ENCODE results near the gene ITGA11.

ITGA11 gene

DNA sequence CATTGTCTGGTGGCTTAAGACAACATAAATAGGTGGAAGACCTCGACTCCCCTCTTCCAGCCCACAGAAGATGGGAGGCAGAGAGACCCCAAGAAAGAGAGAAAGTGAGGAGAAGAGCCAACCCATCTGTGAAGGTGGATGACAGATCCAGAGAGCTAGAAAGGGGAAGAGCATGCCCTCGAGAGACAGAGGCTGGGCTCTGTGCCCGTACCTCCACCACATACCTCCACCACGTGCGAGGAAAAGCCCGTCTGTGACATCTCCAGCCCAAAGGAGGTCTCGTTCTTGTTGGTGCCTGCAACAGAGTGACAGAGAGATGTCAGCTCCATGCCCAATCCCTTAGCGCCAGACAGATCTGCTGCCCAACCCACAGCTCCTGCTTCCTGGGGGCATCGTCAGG lies 83.4 kb downstream of the ITGA11 start:
- no peak for DNase-seq

DNA sequence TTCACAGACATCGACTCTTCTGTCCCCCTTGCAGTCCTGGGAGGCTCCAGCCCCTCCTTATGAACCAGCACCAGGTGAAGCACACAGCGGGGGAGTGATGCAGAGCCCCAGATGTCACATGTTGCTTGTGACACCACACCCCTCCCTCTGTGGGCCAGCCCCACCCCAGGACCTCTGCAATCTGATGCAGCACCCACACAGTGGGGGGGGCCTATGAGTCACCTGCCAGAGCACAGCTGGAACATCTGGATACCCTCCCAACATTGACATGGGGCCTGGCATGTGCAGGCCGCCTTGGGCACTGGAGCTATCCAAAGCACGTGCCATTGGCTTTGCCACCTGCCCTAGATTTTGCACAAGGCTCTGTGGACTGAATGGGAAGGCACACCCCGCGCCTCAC lies 83.9 kb downstream of the ITGA11 start:
- no peak for DNase-seq

DNA sequence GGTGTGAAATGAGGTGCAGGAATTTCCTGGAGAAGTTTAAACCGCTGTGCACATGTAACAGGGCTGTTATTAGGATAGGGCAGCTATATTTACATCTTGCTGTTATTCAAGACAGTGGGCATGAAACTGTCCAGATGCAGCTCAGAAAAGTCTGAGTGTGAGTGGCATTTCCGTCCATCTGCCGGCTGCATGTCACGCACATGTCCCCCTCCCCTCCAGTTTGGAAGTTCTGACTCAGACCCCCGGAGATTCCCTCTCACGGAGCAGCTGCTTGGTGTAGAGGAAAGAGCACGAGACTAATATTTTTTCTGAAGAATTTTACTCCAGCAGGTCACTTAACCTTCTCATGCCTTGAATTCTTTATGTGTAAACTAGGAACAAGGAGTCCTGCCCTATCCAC lies 84.6 kb downstream of the ITGA11 start:
- no peak for DNase-seq

DNA sequence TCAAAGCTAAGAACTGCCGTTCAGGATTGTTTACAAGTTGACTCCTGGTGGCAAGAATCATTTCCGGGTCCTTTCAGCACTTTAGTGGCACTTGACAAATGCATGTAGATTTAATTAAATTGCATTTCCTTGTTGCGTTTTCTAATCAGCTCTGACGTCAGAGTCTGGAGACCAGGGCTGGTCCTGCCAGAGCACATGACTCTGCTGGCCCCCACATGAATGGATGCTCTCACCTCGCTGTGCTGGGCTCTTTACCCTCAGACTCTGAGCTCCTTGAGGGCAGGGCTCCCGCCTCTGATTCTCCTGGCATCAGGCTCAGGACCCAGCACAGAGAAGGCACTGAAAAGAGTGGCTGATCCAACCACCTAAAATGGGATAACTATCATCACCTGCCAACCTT lies 85.0 kb downstream of the ITGA11 start:
- no peak for DNase-seq

DNA sequence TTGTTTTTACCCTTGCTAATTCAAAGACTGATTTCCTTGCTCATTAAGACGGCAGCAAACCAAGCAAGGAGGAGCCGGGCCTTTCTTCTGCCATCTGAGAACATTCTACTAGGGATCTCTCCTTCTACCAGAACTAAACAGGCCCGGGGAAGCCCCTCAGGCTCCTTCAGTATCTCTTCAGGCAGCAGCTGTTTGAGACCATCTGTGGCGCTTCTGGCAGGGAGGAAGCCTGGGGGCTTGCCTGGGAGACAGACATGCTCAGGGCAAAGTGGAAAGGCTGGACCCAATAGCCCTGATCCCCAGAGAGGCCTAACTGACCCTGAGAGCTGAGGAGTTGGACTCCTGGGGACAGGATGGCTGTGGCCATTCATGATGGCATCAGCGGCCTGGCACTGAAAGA lies 86.5 kb downstream of the ITGA11 start:
- DNase-seq, result no peak

DNA sequence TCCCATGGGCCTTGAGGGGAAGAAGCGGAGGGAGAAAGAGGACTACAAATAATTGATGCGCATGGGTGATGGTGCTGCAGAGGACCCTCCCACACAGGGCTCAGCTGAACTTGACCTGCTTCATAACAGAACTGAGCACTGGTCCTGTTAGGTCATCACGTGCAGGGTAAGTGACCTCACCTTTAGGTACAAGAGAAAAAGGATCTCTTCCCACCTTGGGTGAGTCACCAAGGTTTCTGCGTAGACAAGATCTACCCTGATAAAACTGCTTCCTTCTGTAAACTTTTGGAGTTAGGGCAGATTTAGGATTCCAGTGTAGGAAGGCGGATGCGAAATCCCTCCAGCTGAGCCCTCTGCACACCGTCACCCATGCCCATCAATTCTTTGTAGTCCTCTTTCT lies 87.4 kb downstream of the ITGA11 start:
- no peak for DNase-seq

DNA sequence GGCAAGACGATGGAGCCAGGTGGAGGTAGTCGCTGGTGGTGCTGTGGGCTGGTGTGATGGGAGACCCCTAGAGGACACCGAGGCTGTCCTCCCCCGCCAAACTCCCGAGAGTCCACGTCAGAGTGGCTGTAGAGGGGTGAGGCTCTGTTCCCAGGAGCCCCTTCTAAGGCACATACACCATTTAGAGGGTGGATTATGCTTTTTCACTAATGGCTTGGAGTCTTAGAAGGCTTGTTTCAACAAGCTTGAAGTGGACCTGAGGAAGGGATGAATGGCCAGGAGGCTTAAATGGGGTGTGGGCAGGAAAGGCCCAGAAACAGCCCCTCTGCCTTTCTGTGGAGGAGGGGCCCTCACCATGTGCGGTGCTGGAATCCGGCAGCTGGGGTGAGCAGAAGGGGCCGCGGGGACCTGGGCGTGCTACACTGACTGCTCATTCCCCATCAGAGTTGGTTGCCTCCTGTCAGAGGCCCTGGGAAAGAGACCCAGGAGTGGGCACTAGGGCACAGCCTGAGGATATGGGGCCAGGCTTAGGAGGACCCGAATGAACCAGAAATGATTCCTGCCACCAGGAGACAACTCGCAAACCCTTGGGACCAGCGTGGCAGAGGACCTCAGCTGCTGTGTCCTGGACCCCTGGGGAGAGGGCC lies 88.3 kb downstream of the ITGA11 start:
- DNase-seq, result no peak

DNA sequence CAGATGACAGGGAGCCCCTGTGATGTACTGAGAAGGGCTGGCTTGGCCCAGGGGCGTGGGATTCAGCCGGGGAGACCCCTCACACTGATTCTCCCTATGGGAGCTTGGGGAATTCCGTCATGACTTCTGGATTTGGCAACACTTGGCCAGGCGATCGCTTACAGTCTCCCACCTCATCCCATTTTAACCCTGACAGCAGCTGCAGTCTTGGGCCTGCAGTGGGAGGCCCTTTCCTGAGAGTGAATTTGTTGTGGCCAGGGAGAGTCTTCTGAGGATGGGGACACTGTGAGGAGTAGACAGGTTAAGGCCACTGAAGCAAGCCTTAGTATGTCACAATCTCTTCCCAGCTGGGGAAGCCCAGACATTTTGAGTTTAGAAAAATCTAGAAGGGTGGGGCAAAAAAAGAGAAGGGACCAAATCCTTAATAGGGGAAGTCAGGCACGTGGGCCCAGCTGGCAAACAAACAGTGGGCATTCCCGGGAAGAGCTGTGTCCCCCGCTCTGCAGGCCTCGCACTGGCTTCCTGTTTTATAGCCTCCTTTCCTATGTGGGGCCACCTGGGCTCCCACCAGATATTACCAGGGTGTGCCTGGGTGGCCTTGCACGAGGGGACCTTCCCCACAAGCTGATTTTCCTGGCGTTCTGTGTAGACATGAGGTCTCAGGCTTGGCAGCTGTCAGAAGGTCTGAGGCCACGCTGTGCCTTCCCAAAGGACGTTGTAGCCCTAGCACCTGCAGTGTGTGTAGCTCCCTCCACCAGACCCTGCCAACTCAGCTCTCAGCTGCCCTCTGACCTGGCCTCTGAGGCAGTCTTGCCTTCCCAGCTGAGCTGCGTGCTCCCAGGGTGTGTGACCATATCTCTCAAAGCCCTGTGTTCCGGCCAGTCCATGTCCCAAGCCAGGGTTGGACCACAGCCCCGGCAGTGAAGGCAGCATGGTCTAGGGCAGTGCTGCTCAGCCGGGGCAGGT lies 89.9 kb downstream of the ITGA11 start:
- no peak for DNase-seq

DNA sequence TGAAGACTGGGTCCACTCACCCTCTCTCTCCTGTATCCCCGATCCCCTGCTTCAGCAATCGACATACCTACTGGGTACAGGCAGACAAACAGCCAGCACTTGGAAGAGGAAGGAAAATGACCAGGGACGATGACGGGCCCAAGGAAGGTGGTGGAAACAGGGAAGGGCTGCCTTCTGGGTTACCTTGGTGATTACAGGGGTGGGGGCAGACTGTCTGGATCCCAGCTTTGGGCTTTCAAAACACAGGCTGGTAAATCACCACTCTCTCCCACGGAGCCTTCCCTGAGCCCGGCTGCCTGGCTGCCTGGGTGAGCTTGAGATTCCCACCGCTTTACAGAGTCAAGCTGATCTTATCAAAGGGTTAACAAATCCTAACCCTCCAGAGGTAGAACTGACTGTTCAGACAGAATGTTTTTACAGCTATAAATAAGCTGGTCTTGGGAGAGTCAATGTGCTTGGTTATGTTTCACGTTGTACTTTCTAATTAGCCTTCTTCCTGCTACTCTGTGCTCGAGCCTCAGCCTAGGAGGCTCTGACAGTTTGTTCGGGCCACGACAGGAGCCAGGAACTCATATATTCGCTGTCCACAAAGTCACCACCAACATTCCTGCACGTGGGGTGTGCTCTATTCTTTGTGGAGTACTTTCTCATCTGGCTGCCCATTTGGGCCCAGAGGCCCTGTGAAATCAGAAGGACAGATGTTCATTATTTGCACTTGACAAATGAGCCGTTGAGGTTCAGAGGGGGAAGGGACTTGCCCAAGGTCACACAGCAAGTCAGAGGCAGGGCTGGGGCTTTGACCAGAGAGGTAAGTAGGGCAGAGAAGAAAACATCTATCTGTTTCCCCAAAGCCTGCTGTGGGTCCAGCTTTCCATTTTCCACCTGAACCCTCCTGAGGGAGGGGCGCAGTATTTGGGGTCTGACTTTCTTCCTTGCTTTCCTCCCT lies 91.0 kb downstream of the ITGA11 start:
- no peak for DNase-seq

DNA sequence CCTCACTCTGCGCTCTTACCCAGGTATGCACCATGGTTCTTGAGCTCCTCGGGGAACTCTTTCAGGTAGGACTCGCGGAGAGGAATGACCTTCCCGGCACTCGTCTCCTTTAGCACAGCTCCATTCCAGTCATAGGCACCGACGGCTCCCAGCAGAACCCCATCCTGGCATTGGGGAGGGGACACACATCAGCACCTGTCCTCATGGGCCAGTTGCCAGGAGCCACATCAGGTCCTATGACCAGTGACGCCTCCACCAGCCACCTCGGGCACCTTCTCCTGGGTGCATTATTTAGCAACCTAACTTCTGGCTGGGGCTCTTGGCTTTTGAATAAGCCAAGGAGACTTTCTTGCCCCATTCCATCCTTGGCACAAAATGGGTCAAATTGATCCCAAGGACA lies 92.5 kb downstream of the ITGA11 start:
- DNase-seq, result no peak

DNA sequence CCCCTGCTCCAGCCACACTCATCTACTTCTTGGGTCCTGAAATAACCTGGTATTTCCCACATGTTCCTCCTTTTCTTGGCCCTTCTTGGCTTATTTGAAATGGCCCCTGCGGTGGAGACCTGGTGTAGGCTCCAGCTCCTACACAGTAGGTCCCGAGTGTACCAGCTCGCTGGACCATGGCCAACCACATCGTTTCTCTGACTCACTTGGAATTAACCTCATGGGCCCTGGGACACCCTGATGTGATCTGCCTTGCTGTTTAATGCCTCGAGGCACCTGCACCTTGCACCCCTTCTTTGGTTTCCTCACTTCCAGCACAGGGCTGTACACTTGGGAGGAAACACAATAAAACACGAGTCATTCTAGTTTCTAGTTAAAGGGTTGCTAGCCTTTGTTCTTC lies 94.1 kb downstream of the ITGA11 start:
- no peak for DNase-seq

DNA sequence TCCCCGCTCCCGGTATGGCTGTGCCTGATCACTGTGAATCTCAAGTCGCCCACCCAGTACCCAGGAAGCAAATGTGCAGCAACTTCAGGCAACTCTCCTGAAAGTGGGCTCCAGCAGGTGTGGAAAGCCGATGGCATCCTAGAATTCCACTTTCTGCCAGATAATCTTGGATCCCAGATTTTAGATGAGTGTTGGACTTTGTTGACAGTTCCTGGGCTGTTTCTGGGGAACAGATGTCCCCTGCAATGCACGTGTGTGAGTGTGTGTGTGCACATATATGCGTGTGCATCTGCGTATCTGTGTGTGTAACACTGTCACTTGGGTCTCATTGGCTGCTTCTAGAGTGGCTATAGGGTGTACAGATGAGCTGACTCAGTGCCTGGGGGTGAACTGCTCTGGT lies 95.4 kb downstream of the ITGA11 start:
- no peak for DNase-seq

DNA sequence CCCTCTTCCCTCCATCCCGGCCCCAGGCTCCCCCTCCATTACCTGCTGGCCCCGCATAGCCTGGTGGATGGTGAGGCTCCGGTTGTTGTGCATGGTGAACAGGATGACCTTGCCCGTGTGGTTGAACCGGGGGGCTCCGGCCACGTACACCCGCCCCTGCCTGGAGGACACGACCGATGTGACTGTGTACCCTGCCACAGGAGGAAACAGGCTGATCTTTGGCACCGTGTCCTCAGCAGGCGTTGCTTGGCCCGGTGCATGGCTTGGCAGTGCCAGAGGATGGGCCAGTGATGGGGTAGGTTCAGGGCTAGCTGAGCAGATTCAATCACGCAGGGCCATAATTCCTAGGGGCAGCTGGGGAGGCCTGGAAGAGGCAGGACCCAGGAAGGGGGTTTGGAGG lies 96.3 kb downstream of the ITGA11 start:
- DNase-seq, result no peak

DNA sequence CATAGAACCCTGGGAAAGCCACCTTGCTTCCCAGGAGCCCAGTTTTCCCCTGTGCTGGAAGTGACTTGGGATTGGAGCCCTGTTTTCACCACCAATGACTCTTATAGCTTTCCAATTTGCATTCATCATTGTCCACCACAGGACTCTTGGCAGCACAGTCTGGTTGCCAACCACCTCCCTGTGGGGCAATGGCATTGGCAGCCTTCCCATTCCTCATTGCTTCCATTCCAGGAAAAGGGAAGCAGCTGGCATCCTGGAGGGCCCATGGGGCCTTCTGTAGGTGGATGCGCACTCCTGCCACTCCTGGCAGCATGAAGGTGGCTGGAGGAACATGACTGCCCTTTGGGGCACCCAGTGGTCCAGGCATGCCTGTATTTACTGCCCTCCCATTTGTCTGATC lies 96.7 kb downstream of the ITGA11 start:
- DNase-seq, result no peak

DNA sequence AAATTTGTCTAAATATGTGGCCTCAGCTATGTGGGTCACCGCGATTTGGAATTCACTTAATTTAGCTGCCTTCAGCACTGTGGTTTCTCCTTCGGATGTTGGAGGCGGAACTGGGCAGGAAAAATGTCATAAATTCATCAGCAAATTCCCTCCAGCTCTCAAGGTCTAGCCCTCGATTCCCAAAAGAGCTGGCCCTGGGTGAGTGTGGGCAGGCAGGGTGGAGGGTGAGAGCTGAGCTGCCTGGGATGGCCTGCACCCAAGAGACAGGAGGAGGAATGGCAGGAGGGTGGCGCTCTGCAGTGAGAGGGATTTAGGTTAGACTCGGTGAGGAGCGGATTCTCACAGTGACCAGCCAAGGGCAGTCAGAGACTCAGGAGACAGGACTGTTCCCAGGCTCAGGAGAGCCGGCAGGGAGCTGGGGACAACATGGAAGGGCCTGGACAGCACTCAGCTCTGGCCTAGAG lies 97.3 kb downstream of the ITGA11 start:
- DNase-seq, result no peak

DNA sequence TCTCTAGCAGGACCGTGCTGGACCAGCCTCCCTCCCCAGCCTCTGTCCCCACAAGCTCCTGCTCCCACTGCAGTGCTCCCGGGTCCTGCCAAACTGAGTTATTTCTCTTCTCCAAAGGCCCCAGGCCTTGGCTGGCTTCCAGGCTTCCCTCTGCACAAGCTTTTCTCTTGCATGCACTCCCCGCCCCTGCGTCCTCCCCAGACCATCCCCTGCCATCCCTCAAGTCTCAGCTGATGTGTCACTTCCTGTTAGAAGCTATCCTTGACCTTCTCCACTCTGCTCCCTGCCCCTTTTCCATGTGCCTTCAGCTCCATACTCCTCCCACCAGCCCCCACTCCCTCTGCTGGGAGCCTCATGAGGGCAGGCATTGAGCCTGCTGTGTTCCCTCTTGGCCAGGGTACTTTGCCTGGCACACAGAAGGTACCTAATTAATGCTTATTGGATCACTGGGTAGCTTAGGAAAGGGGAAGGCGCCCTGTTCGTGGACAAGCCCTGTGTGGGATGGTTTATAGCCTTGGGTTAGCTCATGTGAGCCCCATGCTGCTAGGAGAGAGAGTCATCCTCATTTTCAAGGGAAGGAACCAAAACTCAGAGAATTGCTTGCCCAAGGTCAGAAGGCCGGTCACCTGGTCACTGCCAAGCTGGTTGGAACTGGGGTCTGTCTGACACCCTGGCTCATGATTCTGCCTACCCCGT lies 98.0 kb downstream of the ITGA11 start:
- DNase-seq, result no peak

DNA sequence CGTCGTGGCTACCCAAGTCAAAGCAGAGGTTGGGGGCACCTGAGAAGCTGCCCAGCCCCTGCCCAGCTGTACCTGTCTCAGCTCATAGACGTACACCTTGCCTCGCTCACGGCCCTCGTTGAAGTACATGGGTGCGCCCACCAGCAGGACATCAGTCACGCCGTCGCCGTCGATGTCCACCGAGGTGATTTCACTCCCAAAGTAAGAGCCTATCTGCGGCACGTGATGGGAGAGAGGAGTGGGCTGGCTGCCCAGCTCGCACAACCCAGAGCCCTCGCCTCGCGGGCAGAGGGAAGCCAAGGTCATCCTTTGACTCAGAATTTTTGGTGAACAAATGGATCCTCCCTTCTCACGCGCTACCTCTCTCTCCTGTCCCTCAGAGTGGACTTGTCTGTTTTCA lies 99.7 kb downstream of the ITGA11 start:
- DNase-seq, result no peak

DNA sequence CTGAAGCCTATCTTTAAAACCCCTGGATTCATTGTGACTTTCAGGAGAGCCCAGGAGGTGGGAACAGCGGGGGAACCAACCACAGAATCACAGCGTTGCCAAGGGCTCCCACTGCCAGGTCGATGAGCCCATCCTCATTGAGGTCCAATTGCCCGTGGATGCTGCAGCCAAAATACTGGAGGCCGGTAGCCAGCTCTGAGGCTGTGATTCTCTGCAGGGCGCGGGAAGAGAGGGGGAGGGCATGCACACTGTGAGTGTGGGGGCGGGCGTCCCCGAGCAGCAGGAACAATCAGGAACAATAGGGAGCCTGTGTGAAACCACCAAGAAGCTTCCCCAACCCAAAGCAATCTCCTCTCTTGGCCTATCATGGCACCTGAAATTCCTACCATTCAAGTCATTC lies 101.1 kb downstream of the ITGA11 start:
- DNase-seq, result no peak

DNA sequence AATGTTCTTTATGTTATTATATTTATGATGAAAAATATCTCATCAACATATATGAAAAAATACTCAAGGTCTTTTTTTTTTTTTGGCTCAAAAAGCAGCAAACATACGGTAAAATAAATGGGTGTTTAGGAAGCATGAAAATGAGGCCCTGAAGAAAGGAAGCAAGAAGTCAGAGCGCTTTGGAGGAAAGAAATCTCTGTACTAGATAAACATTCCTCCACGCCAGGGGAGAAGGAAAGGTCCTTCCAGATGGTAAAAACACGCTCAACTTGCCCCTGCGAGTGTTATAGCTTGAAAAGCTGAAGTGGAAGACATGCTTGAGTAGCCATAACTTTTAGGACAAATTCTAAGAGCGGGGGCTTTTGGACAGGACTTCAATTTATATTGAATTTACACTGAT lies 101.5 kb downstream of the ITGA11 start:
- no peak for DNase-seq

DNA sequence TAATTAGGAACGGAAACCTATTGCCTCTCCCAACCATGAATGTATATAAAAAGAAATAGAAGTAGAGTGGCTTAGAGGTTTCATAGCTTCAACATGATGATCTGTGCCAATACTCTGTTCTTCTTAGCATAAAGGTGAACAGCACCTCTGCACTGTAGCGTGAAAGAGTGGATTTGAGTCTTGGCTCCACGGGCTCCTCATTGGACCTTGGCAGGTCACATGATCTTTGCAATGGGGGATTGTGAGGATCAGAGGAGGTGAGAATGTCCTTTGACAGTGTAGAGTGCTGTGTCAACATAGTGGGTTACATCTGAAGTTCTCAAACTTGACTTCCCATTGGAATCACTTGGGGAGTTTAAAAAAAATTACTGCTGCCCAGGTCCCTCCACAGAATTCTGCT lies 103.0 kb downstream of the ITGA11 start:
- DNase-seq, result no peak

DNA sequence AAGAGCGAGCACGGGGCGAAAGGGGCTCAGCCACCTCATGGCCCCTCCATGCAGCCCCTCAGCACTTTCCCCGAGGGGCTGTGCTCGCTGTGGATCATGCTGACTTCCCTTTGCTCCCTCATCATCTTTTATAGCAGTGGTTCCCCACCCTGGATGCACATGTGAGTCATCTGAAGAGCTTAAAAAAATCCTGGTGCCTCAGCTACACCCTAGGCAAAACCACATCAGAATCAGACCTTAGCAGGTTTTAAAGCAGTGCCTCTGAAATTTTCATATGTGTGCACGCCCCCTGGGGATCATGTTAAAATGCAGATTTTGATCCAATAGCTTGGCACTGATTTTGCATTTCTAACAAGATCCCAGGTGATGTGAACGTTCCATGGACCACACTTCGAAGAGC lies 103.5 kb downstream of the ITGA11 start:
- DNase-seq, result no peak

DNA sequence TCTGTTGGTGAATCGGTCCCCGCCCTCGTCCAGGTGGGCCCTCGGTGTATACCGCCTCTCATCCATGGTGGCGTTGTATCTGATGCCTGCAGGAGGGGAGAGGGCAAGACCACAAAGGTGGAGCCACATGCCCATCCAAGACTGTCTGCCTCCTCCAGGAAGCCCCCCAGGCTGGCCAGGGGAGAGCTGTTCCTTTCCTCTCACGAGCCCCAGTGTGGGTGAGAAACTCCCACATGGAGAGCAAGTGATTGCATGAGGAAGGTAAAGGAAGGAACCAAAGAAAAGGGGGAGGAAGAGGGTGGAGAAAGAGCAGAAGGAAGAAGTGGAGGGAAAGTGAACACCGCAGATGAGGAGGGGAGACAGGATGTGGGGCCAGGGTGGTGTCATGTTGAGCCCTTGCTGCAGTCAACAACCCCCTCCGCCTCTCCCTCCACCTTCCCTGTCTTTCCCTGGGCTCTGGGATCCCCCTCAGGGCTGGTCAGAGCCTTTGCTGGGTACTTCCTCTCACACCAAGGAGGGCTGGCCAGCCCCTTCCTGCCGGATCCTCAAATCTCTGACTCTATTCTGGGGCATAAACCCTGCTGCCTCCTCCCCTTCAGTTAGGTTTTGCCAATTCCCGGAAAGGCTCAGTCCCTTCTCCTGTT lies 105.1 kb downstream of the ITGA11 start:
- no peak for DNase-seq
